Hematopoietic multipotent progenitor cell treated with erythropoietin and hydrocortisone succinate and interleukin-3 and kit ligand, for 17 days (in vitro differentiated cells): Measurements from ENCODE around the gene TTC33.
"Not testable (repeated sequence)": the region's sequence is repeated elsewhere in the genome, so short reads cannot be mapped to it uniquely, and the experiment has no call there.

Experiments
- DNase-seq: peaks from one replicate; pipeline ENCODE4 v3.0.0-alpha.2; 2015; ENCODE audit warnings: low spot score

The TTC33 gene

GRCh38 chr5:40571729-40572128 is 184.0 kb downstream of the TTC33 start:
- DNase-seq, result no peak

- no peak for DNase-seq
Observed at GRCh38 chr5:40570408-40571129, 185.2 kb downstream of the TTC33 start.

GRCh38 chr5:40569546-40570270 is 186.1 kb downstream of the TTC33 start:
- DNase-seq, result no peak

GRCh38 chr5:40568548-40568947 is 187.2 kb downstream of the TTC33 start:
- no peak for DNase-seq

- DNase-seq, result not testable (repeated sequence)
Observed at GRCh38 chr5:40563173-40563572, 192.6 kb downstream of the TTC33 start.

- DNase-seq, result no peak
Observed at GRCh38 chr5:40560474-40561110, 195.2 kb downstream of the TTC33 start.

GRCh38 chr5:40559306-40559705 is 196.5 kb downstream of the TTC33 start:
- DNase-seq, result no peak

GRCh38 chr5:40557501-40557900 is 198.3 kb downstream of the TTC33 start:
- DNase-seq, result no peak

- no peak for DNase-seq
Observed at GRCh38 chr5:40556811-40557210, 198.9 kb downstream of the TTC33 start.

GRCh38 chr5:40555886-40556285 is 199.9 kb downstream of the TTC33 start:
- no peak for DNase-seq

- no peak for DNase-seq
Observed at GRCh38 chr5:40554813-40555212, 200.9 kb downstream of the TTC33 start.

GRCh38 chr5:40554054-40554453 is 201.7 kb downstream of the TTC33 start:
- DNase-seq, result no peak

GRCh38 chr5:40552981-40553380 is 202.8 kb downstream of the TTC33 start:
- no peak for DNase-seq

- DNase-seq, result no peak
Observed at GRCh38 chr5:40551496-40552491, 204.0 kb downstream of the TTC33 start.

- DNase-seq, result no peak
Observed at GRCh38 chr5:40550481-40550880, 205.3 kb downstream of the TTC33 start.

- DNase-seq, result no peak
Observed at GRCh38 chr5:40549616-40550015, 206.1 kb downstream of the TTC33 start.

- no peak for DNase-seq
Observed at GRCh38 chr5:40547994-40548575, 207.7 kb downstream of the TTC33 start.

GRCh38 chr5:40547557-40547956 is 208.2 kb downstream of the TTC33 start:
- no peak for DNase-seq

- DNase-seq, result no peak
Observed at GRCh38 chr5:40540301-40540700, 215.5 kb downstream of the TTC33 start.

- no peak for DNase-seq
Observed at GRCh38 chr5:40524677-40525076, 231.1 kb downstream of the TTC33 start.

GRCh38 chr5:40521925-40522324 is 233.8 kb downstream of the TTC33 start:
- no peak for DNase-seq
